Measurements from ENCODE around the gene DNHD1. TPM values are rescaled to one million over a fixed set of nuclear protein-coding genes. Genes with fewer than 3 reads are reported as not detected.
A peak's percentile ranks its signal among the peaks of the same experiment; 100 is the strongest.

Gene DNHD1
- total and polyA plus RNA-seq, 2 of the 13 experiments (the other 11 are each of a cell fraction or from before 2014, with no cell fraction given), result 2.7 to 9.3 TPM

DNA sequence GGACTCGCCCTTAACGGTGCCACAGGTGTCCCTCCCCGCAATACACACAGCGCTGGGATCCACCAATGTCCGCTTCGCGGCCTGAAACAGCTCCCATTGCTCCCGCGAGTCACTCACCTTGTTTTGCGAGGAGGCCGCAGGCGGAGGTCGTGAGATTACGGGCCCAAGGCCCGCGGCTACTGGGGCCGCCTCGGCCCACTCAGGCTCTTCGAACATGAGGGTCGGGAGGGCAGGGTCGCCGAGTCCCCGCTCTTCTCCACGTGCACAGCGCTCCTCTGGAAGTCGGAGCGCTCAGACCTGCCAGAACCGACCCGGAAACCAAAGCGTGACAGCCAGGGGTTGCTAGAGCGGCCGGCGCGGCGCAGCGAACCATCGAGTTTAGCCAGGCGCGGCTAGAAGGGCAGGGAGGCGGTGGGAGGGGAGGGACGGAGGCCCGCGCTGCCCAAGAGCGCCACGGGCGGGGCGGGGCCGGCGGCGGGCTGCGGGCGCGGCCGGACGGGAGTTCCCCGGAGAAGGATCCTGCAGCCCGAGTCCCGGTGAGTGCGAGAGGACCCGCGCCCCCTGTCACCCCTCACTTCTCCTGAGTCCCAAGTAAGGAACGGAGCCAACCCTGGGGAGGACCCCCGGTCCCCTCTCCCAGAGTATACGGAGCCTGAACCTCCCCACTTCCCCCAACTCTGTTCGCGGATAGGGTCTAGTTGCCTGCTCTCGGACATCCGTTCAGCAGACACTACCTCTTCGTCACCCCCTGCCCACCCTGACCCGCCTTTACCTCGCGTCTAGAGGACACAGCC lies 106.4 kb downstream of the DNHD1 start, which contains the start of the genes ILK and RRP8 (continued):
- TF ChIP-seq, protein P1, sequence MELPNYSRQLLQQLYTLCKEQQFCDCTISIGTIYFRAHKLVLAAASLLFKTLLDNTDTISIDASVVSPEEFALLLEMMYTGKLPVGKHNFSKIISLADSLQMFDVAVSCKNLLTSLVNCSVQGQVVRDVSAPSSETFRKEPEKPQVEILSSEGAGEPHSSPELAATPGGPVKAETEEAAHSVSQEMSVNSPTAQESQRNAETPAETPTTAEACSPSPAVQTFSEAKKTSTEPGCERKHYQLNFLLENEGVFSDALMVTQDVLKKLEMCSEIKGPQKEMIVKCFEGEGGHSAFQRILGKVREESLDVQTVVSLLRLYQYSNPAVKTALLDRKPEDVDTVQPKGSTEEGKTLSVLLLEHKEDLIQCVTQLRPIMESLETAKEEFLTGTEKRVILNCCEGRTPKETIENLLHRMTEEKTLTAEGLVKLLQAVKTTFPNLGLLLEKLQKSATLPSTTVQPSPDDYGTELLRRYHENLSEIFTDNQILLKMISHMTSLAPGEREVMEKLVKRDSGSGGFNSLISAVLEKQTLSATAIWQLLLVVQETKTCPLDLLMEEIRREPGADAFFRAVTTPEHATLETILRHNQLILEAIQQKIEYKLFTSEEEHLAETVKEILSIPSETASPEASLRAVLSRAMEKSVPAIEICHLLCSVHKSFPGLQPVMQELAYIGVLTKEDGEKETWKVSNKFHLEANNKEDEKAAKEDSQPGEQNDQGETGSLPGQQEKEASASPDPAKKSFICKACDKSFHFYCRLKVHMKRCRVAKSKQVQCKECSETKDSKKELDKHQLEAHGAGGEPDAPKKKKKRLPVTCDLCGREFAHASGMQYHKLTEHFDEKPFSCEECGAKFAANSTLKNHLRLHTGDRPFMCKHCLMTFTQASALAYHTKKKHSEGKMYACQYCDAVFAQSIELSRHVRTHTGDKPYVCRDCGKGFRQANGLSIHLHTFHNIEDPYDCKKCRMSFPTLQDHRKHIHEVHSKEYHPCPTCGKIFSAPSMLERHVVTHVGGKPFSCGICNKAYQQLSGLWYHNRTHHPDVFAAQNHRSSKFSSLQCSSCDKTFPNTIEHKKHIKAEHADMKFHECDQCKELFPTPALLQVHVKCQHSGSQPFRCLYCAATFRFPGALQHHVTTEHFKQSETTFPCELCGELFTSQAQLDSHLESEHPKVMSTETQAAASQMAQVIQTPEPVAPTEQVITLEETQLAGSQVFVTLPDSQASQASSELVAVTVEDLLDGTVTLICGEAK (IDR thresholded peaks at IDR 0.05), result no peak
- TF ChIP-seq, protein P1 (CRISPR knock-in tag; IDR thresholded peaks at IDR 0.05), result peak; percentile 74
- TF ChIP-seq SOX5 (CRISPR knock-in tag; IDR thresholded peaks at IDR 0.05; ENCODE audit: borderline replicate concordance), result peak; percentile 49; the same call in 1 of the 2 replicates
- TF ChIP-seq, protein P2, sequence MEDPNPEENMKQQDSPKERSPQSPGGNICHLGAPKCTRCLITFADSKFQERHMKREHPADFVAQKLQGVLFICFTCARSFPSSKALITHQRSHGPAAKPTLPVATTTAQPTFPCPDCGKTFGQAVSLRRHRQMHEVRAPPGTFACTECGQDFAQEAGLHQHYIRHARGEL (CRISPR knock-in tag; IDR thresholded peaks at IDR 0.05), result no peak
- TF ChIP-seq, protein P3, sequence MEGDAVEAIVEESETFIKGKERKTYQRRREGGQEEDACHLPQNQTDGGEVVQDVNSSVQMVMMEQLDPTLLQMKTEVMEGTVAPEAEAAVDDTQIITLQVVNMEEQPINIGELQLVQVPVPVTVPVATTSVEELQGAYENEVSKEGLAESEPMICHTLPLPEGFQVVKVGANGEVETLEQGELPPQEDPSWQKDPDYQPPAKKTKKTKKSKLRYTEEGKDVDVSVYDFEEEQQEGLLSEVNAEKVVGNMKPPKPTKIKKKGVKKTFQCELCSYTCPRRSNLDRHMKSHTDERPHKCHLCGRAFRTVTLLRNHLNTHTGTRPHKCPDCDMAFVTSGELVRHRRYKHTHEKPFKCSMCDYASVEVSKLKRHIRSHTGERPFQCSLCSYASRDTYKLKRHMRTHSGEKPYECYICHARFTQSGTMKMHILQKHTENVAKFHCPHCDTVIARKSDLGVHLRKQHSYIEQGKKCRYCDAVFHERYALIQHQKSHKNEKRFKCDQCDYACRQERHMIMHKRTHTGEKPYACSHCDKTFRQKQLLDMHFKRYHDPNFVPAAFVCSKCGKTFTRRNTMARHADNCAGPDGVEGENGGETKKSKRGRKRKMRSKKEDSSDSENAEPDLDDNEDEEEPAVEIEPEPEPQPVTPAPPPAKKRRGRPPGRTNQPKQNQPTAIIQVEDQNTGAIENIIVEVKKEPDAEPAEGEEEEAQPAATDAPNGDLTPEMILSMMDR (CRISPR knock-in tag; IDR thresholded peaks at IDR 0.05), result peak; percentile 56
- peak; percentile 81; the same call in 1 of the 2 replicates for TF ChIP-seq MTA1 (CRISPR knock-in tag; IDR thresholded peaks at IDR 0.05; ENCODE audit: borderline replicate concordance)
- peak; percentile 93; the same call in 1 of the 2 replicates for TF ChIP-seq IRX3 (CRISPR knock-in tag; IDR thresholded peaks at IDR 0.05; ENCODE audit: borderline replicate concordance, low read depth)
- no peak for TF ChIP-seq ZNF460 (CRISPR knock-in tag; IDR thresholded peaks at IDR 0.05; ENCODE audit: borderline replicate concordance)
- TF ChIP-seq ZNF703 (CRISPR knock-in tag; IDR thresholded peaks at IDR 0.05; ENCODE audit: borderline replicate concordance), result no peak
- peak; percentile 62; the same call in 1 of the 2 replicates for TF ChIP-seq CHCHD3 (CRISPR knock-in tag; IDR thresholded peaks at IDR 0.05)
- TF ChIP-seq, protein P4, sequence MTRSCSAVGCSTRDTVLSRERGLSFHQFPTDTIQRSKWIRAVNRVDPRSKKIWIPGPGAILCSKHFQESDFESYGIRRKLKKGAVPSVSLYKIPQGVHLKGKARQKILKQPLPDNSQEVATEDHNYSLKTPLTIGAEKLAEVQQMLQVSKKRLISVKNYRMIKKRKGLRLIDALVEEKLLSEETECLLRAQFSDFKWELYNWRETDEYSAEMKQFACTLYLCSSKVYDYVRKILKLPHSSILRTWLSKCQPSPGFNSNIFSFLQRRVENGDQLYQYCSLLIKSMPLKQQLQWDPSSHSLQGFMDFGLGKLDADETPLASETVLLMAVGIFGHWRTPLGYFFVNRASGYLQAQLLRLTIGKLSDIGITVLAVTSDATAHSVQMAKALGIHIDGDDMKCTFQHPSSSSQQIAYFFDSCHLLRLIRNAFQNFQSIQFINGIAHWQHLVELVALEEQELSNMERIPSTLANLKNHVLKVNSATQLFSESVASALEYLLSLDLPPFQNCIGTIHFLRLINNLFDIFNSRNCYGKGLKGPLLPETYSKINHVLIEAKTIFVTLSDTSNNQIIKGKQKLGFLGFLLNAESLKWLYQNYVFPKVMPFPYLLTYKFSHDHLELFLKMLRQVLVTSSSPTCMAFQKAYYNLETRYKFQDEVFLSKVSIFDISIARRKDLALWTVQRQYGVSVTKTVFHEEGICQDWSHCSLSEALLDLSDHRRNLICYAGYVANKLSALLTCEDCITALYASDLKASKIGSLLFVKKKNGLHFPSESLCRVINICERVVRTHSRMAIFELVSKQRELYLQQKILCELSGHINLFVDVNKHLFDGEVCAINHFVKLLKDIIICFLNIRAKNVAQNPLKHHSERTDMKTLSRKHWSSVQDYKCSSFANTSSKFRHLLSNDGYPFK (CRISPR knock-in tag; IDR thresholded peaks at IDR 0.05; ENCODE audit: borderline replicate concordance), result peak; percentile 26; the same call in 1 of the 2 replicates
- TF ChIP-seq PPARG (CRISPR knock-in tag; conservative IDR thresholded peaks at IDR 0.05), result 0 out of 2 replicates have a peak, but pooled peaks have one; percentile 29

Measured in HepG2 (cell line).